Stimulated activated effector memory CD8-positive, alpha-beta T cell treated with anti-CD3 and anti-CD28 coated beads, Interleukin-12 subunit alpha, Interleukin-12 subunit beta, amount 100 ng/mL, for 72 hours (primary cell): ENCODE results near the gene COL13A1.

Experiments
- ATAC-seq: fragments of 150-1000 bp; cut with Tn5 transposase; 2 replicates; pipeline ENCODE4 v1.10.0; 2021
- DNase-seq, 2 donors: peaks; one replicate each; pipeline ENCODE4 v3.0.0; 2021 to 2022; ENCODE audit warnings: low spot score in 2 of 2
- H3K27ac Mint-ChIP-seq: one replicate; pipeline ENCODE4 v1.8.0; 2022; ENCODE audit warnings: mild to moderate bottlenecking, mixed read lengths
- H3K36me3 Mint-ChIP-seq: one replicate; pipeline ENCODE4 v1.8.0; 2022; ENCODE audit warnings: mild to moderate bottlenecking, mixed read lengths
- H3K4me1 Mint-ChIP-seq: one replicate; pipeline ENCODE4 v1.8.0; 2022; ENCODE audit warnings: mixed read lengths
- H3K4me3 Mint-ChIP-seq: one replicate; pipeline ENCODE4 v1.8.0; 2022; ENCODE audit warnings: mild to moderate bottlenecking, mixed read lengths
- H3K9me3 Mint-ChIP-seq: one replicate; pipeline ENCODE4 v1.8.0; 2022; ENCODE audit warnings: mixed read lengths

COL13A1 gene

DNA sequence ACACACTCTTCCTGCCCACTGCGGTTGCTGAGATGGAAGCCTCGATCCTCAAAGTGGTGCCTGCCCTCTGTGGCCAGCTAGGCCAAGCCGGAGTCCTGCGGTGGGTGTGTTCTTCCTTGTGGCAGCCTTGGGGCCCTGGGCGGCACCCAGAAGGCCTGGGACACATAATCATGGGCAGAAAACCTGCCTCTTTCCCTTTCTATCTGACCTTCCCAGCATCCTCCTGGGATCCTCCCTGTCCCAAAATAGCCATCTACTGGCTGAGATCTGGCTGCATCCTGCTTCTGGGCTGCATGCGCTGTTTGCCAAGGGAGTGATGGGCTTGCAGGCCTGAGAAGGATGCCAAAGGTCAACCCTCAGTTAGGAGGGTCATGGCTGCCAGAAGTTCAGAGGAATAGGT lies 23.9 kb downstream of the COL13A1 start:
- Mint-ChIP-seq H3K4me3 (no peak overlapping the region), H3K36me3 (no peaks in the 10 kb centered on the region), H3K9me3 (no peaks in the 10 kb centered on the region), H3K4me1 (peaks cover 3% of the 10 kb centered on the region), H3K27ac (no peak overlapping the region)
- DNase-seq: no peak
- no peak for ATAC-seq

- H3K9me3 Mint-ChIP-seq: no peaks in the 10 kb centered on the region
- H3K4me1 Mint-ChIP-seq: no peaks in the 10 kb centered on the region
- no peak overlapping the region for H3K27ac Mint-ChIP-seq
- no peak overlapping the region for H3K4me3 Mint-ChIP-seq
- no peak for ATAC-seq
- no peak for DNase-seq
- H3K36me3 Mint-ChIP-seq: no peaks in the 10 kb centered on the region
These were observed 24.4 kb downstream of the COL13A1 start for GRCh38 chr10:69826094-69826493.

DNA sequence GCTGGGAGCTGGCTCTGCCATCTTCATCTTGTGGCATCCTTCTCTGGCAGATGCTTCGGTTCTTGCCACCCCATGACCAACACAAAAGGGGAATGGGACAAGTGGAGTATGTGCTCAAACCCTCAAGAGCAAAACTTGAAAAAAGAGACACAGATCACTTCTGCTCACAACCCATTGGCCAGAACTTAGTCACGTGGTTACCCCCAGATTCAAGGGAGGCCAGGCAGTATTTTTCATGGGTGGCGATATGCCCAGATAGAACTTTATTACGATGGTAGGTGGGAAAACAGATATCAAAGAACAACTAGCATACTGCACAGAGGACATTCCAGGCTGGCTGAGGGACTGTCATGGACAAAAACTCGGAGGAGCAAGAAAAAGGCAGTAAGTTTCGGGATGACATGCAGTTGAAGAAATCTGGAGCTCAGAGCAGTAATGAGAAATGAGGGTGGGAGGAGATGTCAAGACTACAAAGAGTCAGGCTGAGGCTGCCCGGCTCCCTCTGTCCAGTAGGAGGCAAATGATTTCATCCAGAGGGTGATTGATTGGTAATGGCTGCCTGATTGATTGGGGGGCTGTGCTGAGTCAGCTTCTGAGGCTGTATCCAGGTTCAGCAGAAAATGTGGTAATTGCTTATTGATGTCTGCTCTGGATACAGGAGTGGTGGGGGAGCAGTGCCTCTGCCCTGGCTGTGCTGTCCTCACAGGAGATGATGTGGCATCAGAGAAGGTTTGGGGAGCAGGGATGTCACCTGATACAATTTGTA lies 25.3 kb downstream of the COL13A1 start:
- no peak overlapping the region for H3K4me3 Mint-ChIP-seq
- no peak for DNase-seq
- H3K36me3 Mint-ChIP-seq: no peaks in the 10 kb centered on the region
- no peaks in the 10 kb centered on the region for H3K4me1 Mint-ChIP-seq
- ATAC-seq: no peak
- no peaks in the 10 kb centered on the region for H3K9me3 Mint-ChIP-seq
- H3K27ac Mint-ChIP-seq: no peak overlapping the region

DNA sequence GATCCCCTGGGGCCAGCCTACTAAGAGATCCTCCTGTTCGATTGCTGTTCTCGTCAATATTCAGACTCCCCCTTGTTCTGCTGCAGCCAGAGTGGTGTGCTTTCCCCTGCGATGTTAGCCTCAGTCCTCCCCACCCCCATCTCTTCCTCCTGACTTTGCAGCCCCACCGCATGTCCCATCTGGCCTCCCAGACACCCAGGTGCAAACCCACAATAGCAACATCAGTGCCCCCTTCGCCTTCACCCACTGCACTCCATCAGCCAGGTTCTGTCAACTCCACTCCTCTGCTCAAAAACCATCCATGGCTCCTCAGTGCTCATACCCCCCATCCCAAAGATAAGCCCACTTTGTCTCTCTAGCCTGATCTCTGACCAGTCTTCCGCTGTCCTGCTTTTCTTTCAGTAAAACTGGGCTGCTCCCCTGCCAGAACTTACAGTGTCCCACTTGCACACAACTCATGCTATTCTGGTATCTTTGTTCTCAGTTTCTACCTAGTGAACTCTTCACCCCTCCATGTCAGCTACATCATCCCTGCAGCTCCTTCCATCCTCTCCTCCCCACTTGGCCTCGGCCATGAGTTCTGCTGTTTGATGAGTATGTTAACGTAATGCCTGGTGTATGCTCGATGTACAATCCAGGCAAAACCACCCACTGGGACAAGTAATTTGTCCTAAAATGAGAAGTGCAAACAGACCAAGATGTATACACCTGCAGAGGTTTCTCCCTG lies 26.6 kb downstream of the COL13A1 start:
- Mint-ChIP-seq H3K36me3 (no peaks in the 10 kb centered on the region), H3K9me3 (no peaks in the 10 kb centered on the region), H3K4me1 (no peaks in the 10 kb centered on the region), H3K27ac (no peak overlapping the region), H3K4me3 (no peak overlapping the region)
- DNase-seq (no peak), ATAC-seq (no peak)

DNA sequence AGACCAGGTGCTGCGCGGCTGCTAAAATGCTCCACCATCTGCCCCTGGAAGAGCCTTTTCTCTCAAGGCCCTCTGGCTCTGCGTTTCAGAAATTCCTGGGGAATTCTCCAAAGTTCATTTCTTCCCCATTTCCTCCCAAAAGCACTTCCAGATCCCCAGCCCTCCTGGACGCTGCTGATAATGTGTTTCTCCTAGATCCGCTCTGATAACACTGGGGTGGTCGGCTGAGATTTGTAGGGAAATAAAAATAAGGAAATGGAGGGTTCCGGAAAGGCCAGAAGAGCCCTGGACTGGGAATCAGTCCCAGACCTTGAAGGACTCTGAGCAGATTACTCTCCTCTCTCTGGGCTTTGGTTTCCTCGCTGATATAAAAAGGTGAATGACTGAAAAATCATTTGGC lies 28.1 kb downstream of the COL13A1 start:
- Mint-ChIP-seq H3K4me1 (no peaks in the 10 kb centered on the region), H3K9me3 (no peaks in the 10 kb centered on the region), H3K4me3 (no peak overlapping the region), H3K36me3 (no peaks in the 10 kb centered on the region), H3K27ac (no peak overlapping the region)
- no peak for DNase-seq
- ATAC-seq: no peak

DNA sequence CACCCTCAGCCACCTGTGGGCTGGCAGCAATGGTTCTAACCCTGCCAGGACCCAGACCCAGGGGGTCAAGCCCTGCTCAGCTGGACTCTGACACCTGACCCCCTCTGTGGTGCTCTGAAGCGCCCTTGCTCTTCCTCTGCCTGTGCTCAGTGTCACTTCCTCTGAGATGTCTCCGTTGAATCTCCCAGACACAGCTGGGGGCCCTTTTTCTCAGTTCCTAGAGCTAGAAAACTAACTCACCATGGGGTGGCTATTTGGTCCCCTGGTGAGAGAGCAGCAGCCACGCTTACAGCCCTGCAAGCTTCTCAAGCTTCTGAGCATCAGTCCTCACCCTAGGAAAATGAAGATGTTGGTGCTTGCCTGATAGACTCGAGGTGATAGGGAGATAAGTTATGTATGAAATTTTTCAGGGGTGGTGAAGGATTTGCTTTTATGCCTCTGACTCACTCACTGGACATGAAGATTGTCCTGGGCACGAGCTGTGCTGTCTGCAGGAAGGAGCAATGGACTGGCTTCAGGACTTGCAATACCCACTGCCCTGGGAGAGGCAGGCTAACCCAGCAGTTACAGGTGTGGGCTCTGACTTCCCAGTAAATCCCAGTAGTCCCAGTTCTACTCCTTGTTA lies 29.6 kb downstream of the COL13A1 start:
- Mint-ChIP-seq H3K4me3 (no peak overlapping the region), H3K4me1 (no peaks in the 10 kb centered on the region), H3K27ac (no peak overlapping the region), H3K9me3 (no peaks in the 10 kb centered on the region), H3K36me3 (no peaks in the 10 kb centered on the region)
- no peak for ATAC-seq
- DNase-seq: no peak

- DNase-seq: no peak
- no peaks in the 10 kb centered on the region for H3K36me3 Mint-ChIP-seq
- H3K27ac Mint-ChIP-seq: no peak overlapping the region
- H3K4me3 Mint-ChIP-seq: no peak overlapping the region
- H3K4me1 Mint-ChIP-seq: no peaks in the 10 kb centered on the region
- no peaks in the 10 kb centered on the region for H3K9me3 Mint-ChIP-seq
- no peak for ATAC-seq
These were observed 33.5 kb downstream of the COL13A1 start for GRCh38 chr10:69835233-69835632.

- Mint-ChIP-seq H3K9me3 (no peaks in the 10 kb centered on the region), H3K4me3 (no peak overlapping the region), H3K4me1 (no peaks in the 10 kb centered on the region), H3K36me3 (no peaks in the 10 kb centered on the region), H3K27ac (no peak overlapping the region)
- no peak for DNase-seq
- no peak for ATAC-seq
These were observed 34.4 kb downstream of the COL13A1 start for GRCh38 chr10:69835875-69836730.

DNA sequence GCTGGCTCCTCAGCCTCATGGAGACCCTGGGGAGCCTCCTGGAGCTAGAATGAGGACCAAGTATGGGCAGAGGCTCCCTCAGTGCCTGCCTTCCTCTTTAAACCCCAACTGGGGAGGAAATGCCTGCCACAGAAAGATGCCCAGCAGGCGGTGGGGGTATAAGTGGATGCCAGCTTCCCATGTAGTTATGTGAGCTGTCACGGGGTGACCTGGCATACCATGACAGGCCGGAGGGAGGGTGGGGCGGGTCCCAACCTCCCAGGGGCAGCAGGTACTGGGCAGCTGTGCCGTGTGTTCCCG lies 35.0 kb downstream of the COL13A1 start:
- Mint-ChIP-seq H3K4me3 (no peak overlapping the region), H3K36me3 (no peaks in the 10 kb centered on the region), H3K9me3 (no peaks in the 10 kb centered on the region), H3K4me1 (no peaks in the 10 kb centered on the region), H3K27ac (no peak overlapping the region)
- no peak for DNase-seq
- ATAC-seq: no peak

GRCh38 chr10:69837261-69837660 lies 35.6 kb downstream of the COL13A1 start:
- peaks cover 2% of the 10 kb centered on the region for H3K4me1 Mint-ChIP-seq
- H3K36me3 Mint-ChIP-seq: no peaks in the 10 kb centered on the region
- H3K9me3 Mint-ChIP-seq: no peaks in the 10 kb centered on the region
- no peak overlapping the region for H3K27ac Mint-ChIP-seq
- DNase-seq (no peak), ATAC-seq (no peak)
- no peak overlapping the region for H3K4me3 Mint-ChIP-seq

DNA sequence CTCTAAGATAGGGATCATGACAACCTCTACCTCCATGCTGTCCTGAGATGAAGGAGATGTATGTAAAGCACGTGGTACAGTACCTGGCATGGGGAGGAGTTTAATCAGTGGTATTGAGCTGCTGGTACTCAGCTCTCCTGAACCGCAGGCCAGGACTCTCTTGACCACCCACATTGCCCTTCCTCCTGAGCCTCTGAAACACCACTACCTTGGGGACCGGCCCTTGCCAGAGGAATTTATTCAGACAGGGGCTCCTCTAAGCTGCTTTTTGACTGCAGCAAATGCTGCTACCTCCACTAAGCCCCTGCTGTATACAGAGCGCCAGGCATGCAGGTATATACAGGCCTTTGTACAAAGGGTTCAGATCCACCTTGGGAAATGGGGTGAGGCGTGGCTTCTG lies 36.7 kb downstream of the COL13A1 start:
- Mint-ChIP-seq H3K4me1 (peaks cover 5% of the 10 kb centered on the region), H3K9me3 (no peaks in the 10 kb centered on the region), H3K4me3 (no peak overlapping the region), H3K27ac (no peak overlapping the region), H3K36me3 (no peaks in the 10 kb centered on the region)
- DNase-seq (no peak), ATAC-seq (no peak)

- no peak overlapping the region for H3K4me3 Mint-ChIP-seq
- DNase-seq (no peak), ATAC-seq (no peak)
- H3K4me1 Mint-ChIP-seq: peaks cover 5% of the 10 kb centered on the region
- H3K27ac Mint-ChIP-seq: no peak overlapping the region
- H3K9me3 Mint-ChIP-seq: no peaks in the 10 kb centered on the region
- H3K36me3 Mint-ChIP-seq: no peaks in the 10 kb centered on the region
These were observed 37.1 kb downstream of the COL13A1 start for GRCh38 chr10:69838853-69839252.

DNA sequence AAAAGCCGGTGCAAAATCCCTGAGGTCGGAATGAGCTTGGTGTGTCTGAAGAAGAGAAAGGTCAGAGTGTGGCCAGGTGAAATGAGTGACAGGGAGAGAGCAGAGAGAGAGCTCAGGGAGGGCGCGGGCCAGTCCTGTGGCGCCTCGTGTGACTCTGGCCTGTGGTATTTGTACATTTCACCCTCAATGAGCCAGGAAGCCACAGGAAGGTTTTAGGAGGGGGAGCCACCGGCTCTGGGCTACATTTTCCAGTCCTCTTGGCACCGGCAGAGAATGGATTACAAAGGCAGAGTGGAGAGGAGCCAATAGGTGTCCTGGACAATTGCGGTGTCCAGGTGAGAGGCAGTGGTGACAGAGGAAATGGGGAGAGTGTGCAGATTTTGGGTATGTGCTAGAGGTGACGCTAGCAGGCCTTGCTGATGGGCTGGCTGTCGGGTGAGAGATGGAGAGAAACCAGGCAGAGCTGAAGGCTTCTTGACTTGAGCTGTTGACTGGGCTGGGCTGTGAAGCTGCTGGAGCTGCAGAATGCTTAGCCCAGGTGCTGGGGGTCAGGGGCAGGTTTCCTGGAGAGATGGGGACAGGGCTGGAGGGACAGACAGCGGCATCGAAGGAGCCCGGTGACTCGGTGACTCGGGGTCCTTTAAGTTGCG lies 38.1 kb downstream of the COL13A1 start:
- Mint-ChIP-seq H3K27ac (no peak overlapping the region), H3K36me3 (no peaks in the 10 kb centered on the region), H3K4me1 (peaks cover 5% of the 10 kb centered on the region), H3K9me3 (no peaks in the 10 kb centered on the region), H3K4me3 (no peak overlapping the region)
- ATAC-seq (no peak), DNase-seq (no peak)

DNA sequence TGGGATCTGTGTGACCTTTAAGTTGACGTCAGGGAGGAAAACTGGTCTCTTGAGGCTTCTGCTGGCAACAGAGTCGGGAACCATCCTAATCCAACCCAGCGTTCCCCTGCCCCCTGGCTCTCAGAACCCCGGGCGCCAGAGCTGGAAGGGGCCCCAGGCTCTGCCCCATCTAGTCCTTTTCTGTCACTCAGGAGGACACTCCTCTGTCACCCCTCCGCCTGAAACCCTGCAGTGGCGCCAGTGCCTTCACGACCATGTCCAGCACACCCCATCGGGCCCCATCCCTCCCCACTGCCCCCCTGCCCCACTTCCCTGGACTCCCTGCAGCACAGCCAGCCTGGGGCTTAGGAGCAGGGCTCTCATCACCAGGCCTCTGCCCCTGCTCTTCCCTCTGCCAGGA lies 39.1 kb downstream of the COL13A1 start:
- Mint-ChIP-seq H3K9me3 (no peaks in the 10 kb centered on the region), H3K27ac (no peak overlapping the region), H3K36me3 (no peaks in the 10 kb centered on the region), H3K4me1 (peaks cover 5% of the 10 kb centered on the region), H3K4me3 (no peak overlapping the region)
- ATAC-seq: no peak
- DNase-seq: no peak

DNA sequence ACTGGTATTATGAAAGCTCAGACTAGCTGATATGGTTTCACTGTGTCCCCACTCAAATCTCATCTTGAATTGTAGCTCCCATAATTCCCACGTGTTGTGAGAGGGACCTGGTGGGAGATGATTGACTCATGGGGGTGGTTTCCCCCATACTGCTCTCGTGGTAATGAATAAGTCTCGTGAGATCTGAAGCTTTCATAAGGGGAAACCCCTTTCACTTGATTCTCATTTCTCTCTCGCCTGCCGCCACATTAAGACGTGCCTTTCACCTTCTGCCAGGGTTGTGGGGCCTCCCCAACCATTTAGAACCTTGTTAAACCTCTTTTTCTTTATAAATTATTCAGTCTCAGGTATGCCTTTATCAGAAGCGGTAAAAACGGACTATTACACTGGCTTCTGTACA lies 40.3 kb downstream of the COL13A1 start:
- peaks cover 5% of the 10 kb centered on the region for H3K4me1 Mint-ChIP-seq
- peak; percentile 20 for ATAC-seq
- no peaks in the 10 kb centered on the region for H3K9me3 Mint-ChIP-seq
- no peaks in the 10 kb centered on the region for H3K36me3 Mint-ChIP-seq
- DNase-seq: no peak
- no peak overlapping the region for H3K27ac Mint-ChIP-seq
- no peak overlapping the region for H3K4me3 Mint-ChIP-seq
